Measurements from ENCODE around the gene GPR150. TPM values are rescaled to one million over a fixed set of nuclear protein-coding genes. Genes with fewer than 3 reads are reported as not detected.

Gene GPR150
- total RNA-seq, result under 1 TPM in 7 of 8 experiments, not detected in 1; 0.14 to 0.85 (median 0.33) TPM

GRCh38 chr5:95620030-95620869, at the start of gene GPR150:
TSS of gene GPR150 (plus strand) at chr5:95620087. CDS start at chr5:95620276, 189 bp downstream.
- Histone ChIP-seq H3K4me1 (replicated peaks in 1 of 2) (peaks cover 5 to 9% of the 10 kb centered on the region in 2 donors), H3K4me3 (peak within 1 kb of the TSS; percentile 38 to 46 (median 41)), H3K27ac (no peak within 1 kb of the TSS)
- peak; percentile 70 to 82 (median 78) for ATAC-seq (replicated peaks in 6 of 8)
- in situ Hi-C loops (cut with MboI; ENCODE audit: low pct_unique_long_range_greater_than_20kb in 2 of 9, low sequenced_read_pairs in 9 of 9, unreplicated experiment in 9 of 9), result no loop called here
- 0 to 7% (median 4%) methylated on average over 3 to 25 of the region's 85 CpGs; no CpG with 5 or more reads in 3 of the 10 experiments for WGBS, 10 experiments

DNA sequence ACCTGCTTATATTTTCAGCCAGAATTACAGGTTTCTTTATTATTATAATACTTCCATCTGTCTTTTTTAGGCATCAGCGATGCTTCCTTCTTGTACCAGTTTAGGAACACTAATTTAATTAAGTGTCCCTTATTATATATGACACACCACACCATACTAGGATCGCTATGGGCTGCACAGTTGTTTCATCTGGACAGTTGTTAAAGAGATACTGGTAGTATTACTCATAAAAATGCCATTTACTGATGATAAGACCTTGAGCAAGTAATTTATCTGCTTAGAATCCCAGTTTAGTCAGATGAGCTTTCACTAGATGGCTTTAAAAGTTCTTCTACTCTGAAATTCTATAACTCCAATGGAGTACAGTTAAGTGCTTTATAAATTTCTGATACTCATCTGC, 47.9 kb upstream of the GPR150 start:
- Histone ChIP-seq H3K4me1 (replicated peaks in 1 of 2) (no peaks in the 10 kb centered on the region), H3K27ac (no peak overlapping the region), H3K4me3 (no peak overlapping the region)
- in situ Hi-C loops (cut with MboI; ENCODE audit: low pct_unique_long_range_greater_than_20kb in 2 of 9, low sequenced_read_pairs in 9 of 9, unreplicated experiment in 9 of 9), result no loop called here
- 73 to 100% (median 97%) methylated on average over 1 to 2 of the region's 2 CpGs; no CpG with 5 or more reads in 2 of the 10 experiments for WGBS, 10 experiments
- no peak for ATAC-seq (replicated peaks in 6 of 8)

DNA sequence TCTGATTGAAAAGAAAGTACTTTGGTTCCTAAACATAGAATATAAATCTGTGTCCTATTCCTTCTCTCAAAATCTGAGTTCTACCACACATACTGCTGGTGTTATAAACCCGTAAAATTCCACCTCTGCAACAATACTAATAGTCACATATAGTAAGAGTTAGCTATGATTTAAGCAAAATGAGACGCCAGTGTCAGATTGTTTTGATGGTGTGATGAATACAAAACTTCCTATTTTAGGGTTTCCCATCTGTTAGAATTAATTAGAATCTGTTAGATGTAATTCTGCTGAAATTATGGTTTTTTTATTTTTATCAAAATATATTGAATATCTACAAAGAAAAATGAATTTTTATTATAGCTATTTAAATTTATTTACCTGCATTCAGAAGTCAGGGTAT, 38.3 kb upstream of the GPR150 start:
- Histone ChIP-seq H3K27ac (no peak overlapping the region), H3K4me3 (no peak overlapping the region), H3K4me1 (replicated peaks in 1 of 2) (peaks cover 0 to 2% of the 10 kb centered on the region in 2 donors)
- ATAC-seq (replicated peaks in 6 of 8), result no peak
- WGBS, 10 experiments, result 88 to 100% (median 93%) methylated on average over 1 to 2 of the region's 2 CpGs; no CpG with 5 or more reads in 1 of the 10 experiments
- in situ Hi-C loops (cut with MboI; ENCODE audit: low pct_unique_long_range_greater_than_20kb in 2 of 9, low sequenced_read_pairs in 9 of 9, unreplicated experiment in 9 of 9), result no loop called here

GRCh38 chr5:95583992-95584391, 35.9 kb upstream of the GPR150 start:
- in situ Hi-C loops (cut with MboI; ENCODE audit: low pct_unique_long_range_greater_than_20kb in 2 of 9, low sequenced_read_pairs in 9 of 9, unreplicated experiment in 9 of 9), result no loop called here
- Histone ChIP-seq H3K4me3 (no peak overlapping the region), H3K27ac (no peak overlapping the region), H3K4me1 (replicated peaks in 1 of 2) (peaks cover 0 to 2% of the 10 kb centered on the region in 2 donors)
- ATAC-seq (replicated peaks in 6 of 8), result no peak
- WGBS, 10 experiments, result 75 to 100% (median 87%) methylated on average over 1 of the region's 1 CpG; no CpG with 5 or more reads in 1 of the 10 experiments

DNA sequence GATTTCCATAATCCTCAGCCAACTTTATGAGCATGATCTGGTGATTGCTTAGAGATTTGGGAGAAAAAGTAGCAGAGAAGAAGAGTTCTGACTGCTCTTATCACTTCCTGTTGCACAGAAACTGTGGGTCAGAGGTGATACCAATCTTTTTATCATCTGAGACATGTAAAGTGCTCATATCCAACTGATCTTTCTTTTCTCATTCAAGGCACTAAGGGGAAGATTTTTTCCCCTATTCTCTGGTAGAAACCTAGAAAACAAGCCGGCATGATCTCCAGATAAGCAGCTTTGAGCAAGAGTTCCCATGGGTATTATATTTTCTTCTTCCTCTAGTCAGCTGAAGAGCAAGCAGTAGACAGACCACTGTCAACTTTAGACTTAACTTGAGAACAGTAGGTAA, 29.0 kb upstream of the GPR150 start:
- no peak overlapping the region for H3K27ac ChIP-seq
- ATAC-seq (replicated peaks in 6 of 8), result no peak
- H3K4me1 ChIP-seq (replicated peaks in 1 of 2), result no peaks in the 10 kb centered on the region
- WGBS, 10 experiments, result 80 to 100% (median 100%) methylated on average over 1 of the region's 1 CpG; no CpG with 5 or more reads in 1 of the 10 experiments
- in situ Hi-C loops (cut with MboI; ENCODE audit: low pct_unique_long_range_greater_than_20kb in 2 of 9, low sequenced_read_pairs in 9 of 9, unreplicated experiment in 9 of 9), result no loop called here
- H3K4me3 ChIP-seq, result no peak overlapping the region

- Histone ChIP-seq H3K4me1 (replicated peaks in 1 of 2) (no peaks in the 10 kb centered on the region), H3K4me3 (no peak overlapping the region), H3K27ac (no peak overlapping the region)
- ATAC-seq (replicated peaks in 6 of 8), result peak in 2 of 8 experiments; percentile 19 to 41
- WGBS, 10 experiments, result 0 to 100% (median 95%) methylated on average over 1 to 5 of the region's 5 CpGs
- in situ Hi-C loops (cut with MboI; ENCODE audit: low pct_unique_long_range_greater_than_20kb in 2 of 9, low sequenced_read_pairs in 9 of 9, unreplicated experiment in 9 of 9), result no loop called here
These were observed 28.4 kb upstream of the GPR150 start for GRCh38 chr5:95591490-95591901.

GRCh38 chr5:95595289-95595931, 24.5 kb upstream of the GPR150 start:
- WGBS, 10 experiments, result 92 to 100% (median 100%) methylated on average over 1 to 3 of the region's 3 CpGs; no CpG with 5 or more reads in 3 of the 10 experiments
- Histone ChIP-seq H3K4me3 (no peak overlapping the region), H3K4me1 (replicated peaks in 1 of 2) (no peaks in the 10 kb centered on the region), H3K27ac (no peak overlapping the region)
- in situ Hi-C loops (cut with MboI; ENCODE audit: low pct_unique_long_range_greater_than_20kb in 2 of 9, low sequenced_read_pairs in 9 of 9, unreplicated experiment in 9 of 9), result no loop called here
- no peak for ATAC-seq (replicated peaks in 6 of 8)

- no peak overlapping the region for H3K27ac ChIP-seq
- in situ Hi-C loops (cut with MboI; ENCODE audit: low pct_unique_long_range_greater_than_20kb in 2 of 9, low sequenced_read_pairs in 9 of 9, unreplicated experiment in 9 of 9), result no loop called here
- 50 to 100% (median 86%) methylated on average over 1 of the region's 1 CpG; no CpG with 5 or more reads in 2 of the 10 experiments for WGBS, 10 experiments
- no peak overlapping the region for H3K4me3 ChIP-seq
- H3K4me1 ChIP-seq (replicated peaks in 1 of 2), result no peaks in the 10 kb centered on the region
- no peak for ATAC-seq (replicated peaks in 6 of 8)
These were observed 20.6 kb upstream of the GPR150 start for GRCh38 chr5:95599252-95599651.

DNA sequence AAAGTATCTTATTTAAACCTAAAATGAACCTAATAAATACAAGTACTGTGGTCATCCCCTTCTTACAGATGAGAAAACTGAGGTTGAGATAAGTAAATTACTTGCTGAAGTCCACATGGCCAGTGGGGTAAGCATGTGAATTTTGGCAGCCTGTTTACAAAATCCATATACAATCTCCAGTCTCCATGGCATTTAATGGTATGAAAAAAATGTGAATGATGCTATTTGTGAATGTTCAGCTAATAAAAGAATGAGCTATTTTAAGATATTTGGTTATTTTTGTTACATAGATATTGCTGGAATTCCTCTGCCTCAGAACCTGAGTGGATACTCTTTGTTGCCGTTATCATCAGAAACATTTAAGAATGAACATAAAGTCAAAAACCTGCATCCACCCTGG, 19.3 kb upstream of the GPR150 start:
- H3K4me3 ChIP-seq, result no peak overlapping the region
- WGBS, 10 experiments, result 50 to 100% (median 100%) methylated on average over 1 of the region's 1 CpG; no CpG with 5 or more reads in 2 of the 10 experiments
- no peaks in the 10 kb centered on the region for H3K4me1 ChIP-seq (replicated peaks in 1 of 2)
- in situ Hi-C loops (cut with MboI; ENCODE audit: low pct_unique_long_range_greater_than_20kb in 2 of 9, low sequenced_read_pairs in 9 of 9, unreplicated experiment in 9 of 9), result no loop called here
- ATAC-seq (replicated peaks in 6 of 8), result no peak
- H3K27ac ChIP-seq, result no peak overlapping the region

- peak in 1 of 8 experiments; percentile 33 for ATAC-seq (replicated peaks in 6 of 8)
- Histone ChIP-seq H3K27ac (no peak overlapping the region), H3K4me3 (no peak overlapping the region), H3K4me1 (replicated peaks in 1 of 2) (no peaks in the 10 kb centered on the region)
- in situ Hi-C loops (cut with MboI; ENCODE audit: low pct_unique_long_range_greater_than_20kb in 2 of 9, low sequenced_read_pairs in 9 of 9, unreplicated experiment in 9 of 9), result no loop called here
- 86 to 100% (median 99%) methylated on average over 1 to 5 of the region's 5 CpGs for WGBS, 10 experiments
These were observed 14.1 kb upstream of the GPR150 start for GRCh38 chr5:95605786-95606185.

DNA sequence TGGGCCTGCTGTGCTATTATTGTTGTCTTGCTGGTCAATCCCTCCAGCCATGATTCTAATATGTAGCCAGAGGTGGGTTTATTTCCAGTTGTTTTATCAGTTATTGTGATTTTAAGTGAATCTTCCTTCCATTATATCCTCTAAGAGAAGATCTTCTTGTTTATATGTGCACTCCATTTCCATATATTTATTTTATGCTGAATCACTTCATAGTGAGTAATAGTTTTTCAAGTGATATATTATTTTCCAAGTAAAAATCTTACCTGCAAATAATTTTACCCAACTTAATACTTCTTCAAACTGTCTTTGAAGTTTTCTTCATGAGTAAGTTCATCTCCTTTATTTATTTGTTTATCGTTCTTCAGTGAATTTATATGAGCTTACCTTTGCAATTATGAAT, 13.5 kb upstream of the GPR150 start:
- H3K4me3 ChIP-seq, result no peak overlapping the region
- no peak for ATAC-seq (replicated peaks in 6 of 8)
- 86 to 100% (median 100%) methylated on average over 1 of the region's 1 CpG for WGBS, 10 experiments
- H3K4me1 ChIP-seq (replicated peaks in 1 of 2), result no peaks in the 10 kb centered on the region
- in situ Hi-C loops (cut with MboI; ENCODE audit: low pct_unique_long_range_greater_than_20kb in 2 of 9, low sequenced_read_pairs in 9 of 9, unreplicated experiment in 9 of 9), result no loop called here
- no peak overlapping the region for H3K27ac ChIP-seq

- in situ Hi-C loops (cut with MboI; ENCODE audit: low pct_unique_long_range_greater_than_20kb in 2 of 9, low sequenced_read_pairs in 9 of 9, unreplicated experiment in 9 of 9), result no loop called here
- no peak overlapping the region for H3K27ac ChIP-seq
- H3K4me3 ChIP-seq, result no peak overlapping the region
- no peaks in the 10 kb centered on the region for H3K4me1 ChIP-seq (replicated peaks in 1 of 2)
- no peak for ATAC-seq (replicated peaks in 6 of 8)
- 0 to 100% (median 82%) methylated on average over 1 to 3 of the region's 3 CpGs; no CpG with 5 or more reads in 1 of the 10 experiments for WGBS, 10 experiments
These were observed 10.2 kb upstream of the GPR150 start for GRCh38 chr5:95609711-95610110.

- H3K27ac ChIP-seq, result no peak overlapping the region
- H3K4me3 ChIP-seq, result no peak overlapping the region
- in situ Hi-C loops (cut with MboI; ENCODE audit: low pct_unique_long_range_greater_than_20kb in 2 of 9, low sequenced_read_pairs in 9 of 9, unreplicated experiment in 9 of 9), result no loop called here
- no peaks in the 10 kb centered on the region for H3K4me1 ChIP-seq (replicated peaks in 1 of 2)
- WGBS, 10 experiments, result 20 to 100% (median 79%) methylated on average over 1 to 5 of the region's 7 CpGs; no CpG with 5 or more reads in 3 of the 10 experiments
- ATAC-seq (replicated peaks in 6 of 8), result no peak
These were observed 9.3 kb upstream of the GPR150 start for GRCh38 chr5:95610546-95610945.

Measured in motor neuron (in vitro differentiated cells).